ENCODE data around the gene RSBN1.
A peak's percentile ranks its signal among the peaks of the same experiment; 100 is the strongest.

The RSBN1 gene

DNA sequence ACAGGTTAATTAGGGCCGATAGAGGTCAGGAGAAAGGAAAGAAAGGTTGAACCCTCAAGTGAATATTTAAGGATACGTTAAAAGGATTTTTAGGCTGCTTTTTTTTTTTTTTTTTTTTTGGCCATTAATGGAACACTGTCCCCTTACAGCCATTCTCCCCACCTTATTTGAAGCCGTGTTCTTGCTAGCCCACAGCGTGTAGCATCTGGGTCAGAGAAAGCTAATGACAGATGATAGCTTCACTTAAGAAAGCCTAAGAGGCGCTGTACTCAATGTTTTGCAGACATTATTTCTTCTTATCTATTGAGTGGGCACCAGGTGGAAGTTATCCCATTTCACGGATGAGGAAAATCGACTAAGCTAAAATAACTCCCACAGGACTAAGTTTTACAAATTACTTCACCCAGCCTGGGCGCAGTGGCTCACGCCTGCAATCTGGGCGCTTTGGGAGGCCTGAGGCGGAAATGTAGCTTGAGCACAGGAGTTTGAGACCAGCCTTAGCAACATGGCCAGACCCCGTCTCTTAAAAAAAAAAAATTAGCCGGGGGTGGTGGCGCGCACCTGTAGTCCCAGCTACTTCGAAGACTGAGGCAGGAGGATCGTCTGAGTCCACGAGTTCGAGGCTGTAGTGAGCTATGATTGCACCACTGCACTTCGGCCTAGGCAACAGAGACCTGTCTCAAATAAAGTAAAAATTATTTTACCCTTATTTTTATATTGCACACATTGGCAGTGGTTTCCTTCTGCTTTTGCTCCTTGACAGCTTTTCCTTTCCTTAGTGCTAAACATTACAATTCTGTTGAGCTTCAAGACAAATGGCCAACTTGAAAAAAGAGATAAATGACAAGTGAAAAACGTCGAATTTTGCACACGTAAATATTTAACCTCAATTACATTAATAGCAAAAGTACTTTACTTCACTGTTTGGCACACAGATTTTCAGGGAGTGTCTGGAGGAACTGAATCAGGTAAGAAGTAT, 51.9 kb downstream of the RSBN1 start:
- H3K36me3 ChIP-seq (ENCODE audit: insufficient read depth, low read length) = peaks cover 27% of the 10 kb centered on the region
- H3K27me3 ChIP-seq (ENCODE audit: insufficient read depth, low read length) = no peaks in the 10 kb centered on the region
- H4K20me1 ChIP-seq (ENCODE audit: insufficient read depth, low read length) = no peaks in the 10 kb centered on the region
- H3K4me2 ChIP-seq (ENCODE audit: low read length) = peak overlapping the region; percentile 97
- peak overlapping the region; percentile 95 for H3K27ac ChIP-seq (ENCODE audit: low read depth, low read length, poor library complexity, severe bottlenecking)
- no peaks in the 10 kb centered on the region for H3K9me2 ChIP-seq (ENCODE audit: low read depth, low read length)
- H3K9ac ChIP-seq (ENCODE audit: low read length) = peak overlapping the region; percentile 90; the same call in 1 of the 2 replicates
- peaks cover 17% of the 10 kb centered on the region for H3K79me2 ChIP-seq (ENCODE audit: insufficient read depth, low read length)
- no peaks in the 10 kb centered on the region for H3K9me3 ChIP-seq (ENCODE audit: low read length)
- H3F3A ChIP-seq (ENCODE audit: insufficient read depth, low read length) = peaks cover 14% of the 10 kb centered on the region; the same call in 1 of the 2 replicates
- H2AFZ ChIP-seq (ENCODE audit: low read length) = no peak overlapping the region
- peaks cover 30% of the 10 kb centered on the region for H3K4me1 ChIP-seq (ENCODE audit: insufficient read depth, low read length, severe bottlenecking)
- peak overlapping the region; percentile 85 for H3K4me3 ChIP-seq (ENCODE audit: low read depth, low read length, poor library complexity, severe bottlenecking)
- no peak for TF ChIP-seq CTCF (IDR thresholded peaks at IDR 0.05; ENCODE audit: low read length)
- TF ChIP-seq EZH2 (IDR thresholded peaks at IDR 0.05; ENCODE audit: borderline replicate concordance, low read length) = no peak

DNA sequence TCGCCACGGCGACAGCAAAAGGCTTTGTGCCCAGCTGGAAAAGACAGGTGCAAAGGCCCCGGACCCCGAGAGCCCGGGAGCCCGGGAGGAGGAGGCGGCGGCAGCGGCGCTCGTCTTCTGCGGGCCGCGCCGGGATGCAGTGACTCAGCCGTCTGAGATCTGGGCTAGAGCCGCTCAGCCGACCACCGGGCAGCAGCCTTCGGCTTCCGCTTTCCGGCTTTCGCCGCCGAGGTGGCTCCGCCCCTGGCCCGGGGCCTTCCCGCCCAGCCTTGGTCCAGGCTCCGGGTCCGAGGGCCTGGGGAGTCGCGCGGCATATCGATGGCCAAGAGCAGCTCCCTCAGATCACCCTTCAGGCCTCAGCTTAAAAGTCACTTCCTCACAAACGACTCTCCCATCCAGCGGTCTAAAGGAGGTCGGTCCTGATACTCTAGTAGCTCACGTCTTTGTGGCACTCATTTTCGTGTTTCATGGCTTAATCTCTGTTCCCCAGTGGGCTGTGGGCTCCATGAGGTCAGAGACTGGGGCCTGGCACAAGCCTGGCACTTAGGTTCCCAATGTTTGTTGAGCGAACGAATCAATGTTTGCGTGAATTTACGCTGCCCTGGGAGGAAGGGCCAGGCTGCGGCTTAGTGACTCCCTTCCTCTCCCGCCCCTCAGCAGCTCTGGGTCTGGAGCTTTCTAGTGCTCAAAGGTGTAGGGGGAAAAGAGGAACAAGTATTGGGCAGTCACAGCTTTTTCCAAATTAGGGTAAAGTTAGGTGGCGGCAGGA, 52.8 kb downstream of the RSBN1 start, which contains the start of gene PHTF1:
TSS of gene PHTF1 (minus strand) at position 154 of the 769 bp plus-strand sequence. CDS start 783 bp downstream, outside the sequence.
- peak within 1 kb of the TSS; percentile 97 for H3K4me2 ChIP-seq (ENCODE audit: low read length)
- peaks cover 14% of the 10 kb centered on the region; the same call in 1 of the 2 replicates for H3F3A ChIP-seq (ENCODE audit: insufficient read depth, low read length)
- peaks cover 17% of the 10 kb centered on the region for H3K79me2 ChIP-seq (ENCODE audit: insufficient read depth, low read length)
- no peaks in the 10 kb centered on the region for H3K9me2 ChIP-seq (ENCODE audit: low read depth, low read length)
- no peaks in the 10 kb centered on the region for H3K9me3 ChIP-seq (ENCODE audit: low read length)
- H3K36me3 ChIP-seq (ENCODE audit: insufficient read depth, low read length) = peaks cover 22% of the 10 kb centered on the region
- peak within 1 kb of the TSS; percentile 85 for H3K4me3 ChIP-seq (ENCODE audit: low read depth, low read length, poor library complexity, severe bottlenecking)
- H3K27me3 ChIP-seq (ENCODE audit: insufficient read depth, low read length) = no peaks in the 10 kb centered on the region
- peak within 1 kb of the TSS; percentile 96; the same call in 1 of the 2 replicates for H2AFZ ChIP-seq (ENCODE audit: low read length)
- no peak for TF ChIP-seq CTCF (IDR thresholded peaks at IDR 0.05; ENCODE audit: low read length)
- no peak for TF ChIP-seq EZH2 (IDR thresholded peaks at IDR 0.05; ENCODE audit: borderline replicate concordance, low read length)
- peaks cover 30% of the 10 kb centered on the region for H3K4me1 ChIP-seq (ENCODE audit: insufficient read depth, low read length, severe bottlenecking)
- H4K20me1 ChIP-seq (ENCODE audit: insufficient read depth, low read length) = no peaks in the 10 kb centered on the region
- H3K27ac ChIP-seq (ENCODE audit: low read depth, low read length, poor library complexity, severe bottlenecking) = peak within 1 kb of the TSS; percentile 95
- H3K9ac ChIP-seq (ENCODE audit: low read length) = peak within 1 kb of the TSS; percentile 90

GRCh38 chr1:113758631-113759332, 53.5 kb downstream of the RSBN1 start:
- no peaks in the 10 kb centered on the region for H3K9me2 ChIP-seq (ENCODE audit: low read depth, low read length)
- H3K4me3 ChIP-seq (ENCODE audit: low read depth, low read length, poor library complexity, severe bottlenecking) = peak overlapping the region; percentile 85
- H3K4me1 ChIP-seq (ENCODE audit: insufficient read depth, low read length, severe bottlenecking) = peaks cover 30% of the 10 kb centered on the region
- peaks cover 29% of the 10 kb centered on the region for H3K36me3 ChIP-seq (ENCODE audit: insufficient read depth, low read length)
- no peaks in the 10 kb centered on the region for H3K27me3 ChIP-seq (ENCODE audit: insufficient read depth, low read length)
- peak overlapping the region; percentile 95 for H3K27ac ChIP-seq (ENCODE audit: low read depth, low read length, poor library complexity, severe bottlenecking)
- H3K9ac ChIP-seq (ENCODE audit: low read length) = peak overlapping the region; percentile 90
- H3K9me3 ChIP-seq (ENCODE audit: low read length) = no peaks in the 10 kb centered on the region
- peaks cover 17% of the 10 kb centered on the region for H3K79me2 ChIP-seq (ENCODE audit: insufficient read depth, low read length)
- H4K20me1 ChIP-seq (ENCODE audit: insufficient read depth, low read length) = no peaks in the 10 kb centered on the region
- H3F3A ChIP-seq (ENCODE audit: insufficient read depth, low read length) = peaks cover 14% of the 10 kb centered on the region; the same call in 1 of the 2 replicates
- no peak overlapping the region for H2AFZ ChIP-seq (ENCODE audit: low read length)
- H3K4me2 ChIP-seq (ENCODE audit: low read length) = peak overlapping the region; percentile 97
- TF ChIP-seq CTCF (IDR thresholded peaks at IDR 0.05; ENCODE audit: low read length) (no peak), EZH2 (IDR thresholded peaks at IDR 0.05; ENCODE audit: borderline replicate concordance, low read length) (no peak)
